ENCODE results near the gene TM4SF5. TPM values are rescaled to one million over a fixed set of nuclear protein-coding genes. Genes with fewer than 3 reads are reported as not detected.

The TM4SF5 gene
- total and polyA plus RNA-seq, 2 of the 8 experiments (the other 6 are each of a cell fraction or from before 2014, with no cell fraction given), result not detected

- no peak overlapping the region for H3K4ac ChIP-seq (replicated peaks; ENCODE audit: insufficient read length, low read depth, low read length)
- H2BK20ac ChIP-seq (ENCODE audit: low read length), result no peak overlapping the region
- ChIA-PET CTCF (ENCODE audit: partially characterized antibody) (interaction anchor here (1.4 to 1.6 kb wide), 2 partner anchors 19 to 73 kb away, joined by 4 to 6 read pairs; no protein-coding TSS in a partner anchor), POLR2A (ENCODE audit: partially characterized antibody) (no interaction called here)
- peak overlapping the region; percentile 58; the same call in 1 of the 2 replicates for H2AFZ ChIP-seq (ENCODE audit: low read length)
- H3K14ac ChIP-seq (ENCODE audit: insufficient read length), result no peak overlapping the region
- no peak overlapping the region for H2AK5ac ChIP-seq (ENCODE audit: low read depth, low read length)
- no peaks in the 10 kb centered on the region for H3K27me3 ChIP-seq (replicated peaks in 1 of 4; ENCODE audit: control insufficient read depth in 3 of 4, extremely low read depth in 1 of 4, insufficient read depth in 3 of 4, low read length in 3 of 4)
- no peak overlapping the region for H3K56ac ChIP-seq (replicated peaks; ENCODE audit: insufficient read length, low read depth, low read length)
- H3K4me3 ChIP-seq (ENCODE audit: extremely low read depth in 1 of 4, insufficient read depth in 2 of 4, low read depth in 3 of 4, low read length in 4 of 4), result no peak overlapping the region
- H3K18ac ChIP-seq (ENCODE audit: extremely low read depth, low read length), result no peak overlapping the region
- no peaks in the 10 kb centered on the region for H3K4me1 ChIP-seq (replicated peaks in 1 of 4; ENCODE audit: control insufficient read depth in 3 of 4, insufficient read depth in 4 of 4, low read length in 3 of 4)
- no peak overlapping the region for H2BK120ac ChIP-seq (replicated peaks; ENCODE audit: low read depth, low read length)
- H2BK5ac ChIP-seq (ENCODE audit: low read depth, low read length), result no peak overlapping the region
- no peak overlapping the region for H4K8ac ChIP-seq (ENCODE audit: extremely low read depth, insufficient read depth, low read length)
- no peaks in the 10 kb centered on the region for H3K23me2 ChIP-seq (ENCODE audit: low read depth, low read length)
- no peaks in the 10 kb centered on the region for H4K20me1 ChIP-seq (replicated peaks in 1 of 2; ENCODE audit: control insufficient read depth in 1 of 2, insufficient read depth in 2 of 2, low read length in 2 of 2)
- H3K9me3 ChIP-seq (ENCODE audit: insufficient read depth in 2 of 2, low read depth in 1 of 2, low read length in 1 of 2), result no peaks in the 10 kb centered on the region
- no peak overlapping the region for H2BK15ac ChIP-seq (ENCODE audit: low read length)
- H2BK12ac ChIP-seq (ENCODE audit: low read depth, low read length), result no peak overlapping the region
- TF ChIP-seq CTCF (IDR thresholded peaks at IDR 0.05; ENCODE audit: control extremely low read depth in 1 of 3, insufficient read depth in 1 of 3, low read depth in 1 of 3, low read length in 3 of 3), result no peak
- TF ChIP-seq RFX5 (IDR thresholded peaks at IDR 0.05; ENCODE audit: borderline replicate concordance, low read depth, low read length), result no peak
- no peak for TF ChIP-seq ATF3 (IDR thresholded peaks at IDR 0.05; ENCODE audit: insufficient read depth, low read depth, low read length)
- no peak for TF ChIP-seq POLR2A (IDR thresholded peaks at IDR 0.05; ENCODE audit: control extremely low read depth in 1 of 2, low read depth in 2 of 2, low read length in 2 of 2)
- no peak for TF ChIP-seq NANOG (IDR thresholded peaks at IDR 0.05; ENCODE audit: insufficient read depth, low read depth, low read length, poor library complexity, severe bottlenecking)
- no peak for TF ChIP-seq GABPA (IDR thresholded peaks at IDR 0.05; ENCODE audit: borderline replicate concordance, insufficient read depth, low read length)
- TF ChIP-seq RBBP5 (IDR thresholded peaks at IDR 0.05; ENCODE audit: borderline replicate concordance, low read depth, low read length), result no peak
- no peak for TF ChIP-seq FOSL1 (IDR thresholded peaks at IDR 0.05; ENCODE audit: insufficient read depth, low read depth, low read length)
- H4K5ac ChIP-seq (ENCODE audit: insufficient read length, low read depth, low read length), result no peak overlapping the region
- no peaks in the 10 kb centered on the region for H3K79me2 ChIP-seq (ENCODE audit: control insufficient read depth in 1 of 2, insufficient read depth in 2 of 2, low read length in 2 of 2)
- no peak for DNase-seq (ENCODE audit: low read depth in 1 of 2, low spot score in 2 of 2)
- H3K36me3 ChIP-seq (ENCODE audit: control insufficient read depth in 2 of 4, insufficient read depth in 4 of 4, low read length in 3 of 4), result no peaks in the 10 kb centered on the region
- H3K27ac ChIP-seq (ENCODE audit: low read depth, low read length), result no peak overlapping the region
- H3K79me1 ChIP-seq (ENCODE audit: low read depth, low read length), result no peaks in the 10 kb centered on the region
- H3K4me2 ChIP-seq (ENCODE audit: insufficient read depth in 1 of 2, low read depth in 2 of 2, low read length in 2 of 2), result no peak overlapping the region
- no peak for FAIRE-seq
- H3K23ac ChIP-seq (ENCODE audit: insufficient read length), result no peak overlapping the region
- no peak overlapping the region for H3K9ac ChIP-seq (replicated peaks in 1 of 4; ENCODE audit: extremely low read depth in 1 of 4, low read depth in 3 of 4, low read length in 3 of 4)
- no peak overlapping the region for H4K91ac ChIP-seq (replicated peaks; ENCODE audit: insufficient read length, low read length)
- 91% methylated on average over 3 of the region's 3 CpGs; no CpG with 5 or more reads in 1 of the 2 experiments for WGBS, 2 experiments (ENCODE audit: extremely low coverage in 1 of 2, insufficient coverage in 1 of 2, insufficient read length in 1 of 2, insufficient replicate concordance in 2 of 2, low coverage in 1 of 2, low lambda C conversion rate in 2 of 2, missing lambda C conversion rate in 1 of 2)
Observed at GRCh38 chr17:4764595-4764994, 7.1 kb upstream of the TM4SF5 start.
